Left renal cortex interstitium (tissue), 4 donors: Measurements from ENCODE around the gene PCK2. TPM values are rescaled to one million over a fixed set of nuclear protein-coding genes. Genes with fewer than 3 reads are reported as not detected.
"Not testable (repeated sequence)": the region's sequence is repeated elsewhere in the genome, so short reads cannot be mapped to it uniquely, and the experiment has no call there.

ENCODE experiments used
- DNase-seq, 4 donors: peaks; one replicate each; pipeline ENCODE4 v3.0.0-alpha.2; 2013; ENCODE audit warnings: low read depth in 4 of 4, low spot score in 2 of 4, missing footprints in 1 of 4
- polyA plus RNA-seq, 4 donors: library from polyadenylated mRNA; unstranded; fragments of 120-200 nt; gene quantifications; one replicate each; pipeline ENCODE4 v1.2.1, GENCODE V29; 2013; ENCODE audit not compliant: insufficient read length in 4 of 4

PCK2 gene
- polyA plus RNA-seq, result 10 to 100 TPM; 28.6 to 35.6 (median 30.8) TPM

GRCh38 chr14:24093901-24094840 is at the start of gene PCK2:
TSS of gene PCK2 (plus strand) at chr14:24094311. CDS start at chr14:24094406, 95 bp downstream.
- no peak for DNase-seq

GRCh38 chr14:24049002-24049401 is 45.1 kb upstream of the PCK2 start:
- not testable (repeated sequence) for DNase-seq

- DNase-seq, result not testable (repeated sequence)
Observed at GRCh38 chr14:24050753-24051152, 43.4 kb upstream of the PCK2 start.

- no peak for DNase-seq
Observed at GRCh38 chr14:24051176-24051788, 42.8 kb upstream of the PCK2 start.

- peak in 1 of 4 donors; percentile 65 for DNase-seq
Observed at GRCh38 chr14:24051789-24052655, 42.1 kb upstream of the PCK2 start, which contains the start of gene CARMIL3. TSS of gene CARMIL3 (plus strand) at chr14:24052009. CDS start at chr14:24052154, 145 bp downstream.

- no peak for DNase-seq
Observed at GRCh38 chr14:24052656-24053547, 41.2 kb upstream of the PCK2 start.

- no peak for DNase-seq
Observed at GRCh38 chr14:24053548-24054323, 40.4 kb upstream of the PCK2 start.

- no peak for DNase-seq
Observed at GRCh38 chr14:24054324-24054641, 39.8 kb upstream of the PCK2 start.

- no peak for DNase-seq
Observed at GRCh38 chr14:24054646-24055045, 39.5 kb upstream of the PCK2 start.

GRCh38 chr14:24055971-24056799 is 37.9 kb upstream of the PCK2 start:
- DNase-seq, result no peak

- no peak for DNase-seq
Observed at GRCh38 chr14:24056800-24057184, 37.3 kb upstream of the PCK2 start.

- no peak for DNase-seq
Observed at GRCh38 chr14:24057271-24057670, 36.8 kb upstream of the PCK2 start.

GRCh38 chr14:24057867-24058259 is 36.2 kb upstream of the PCK2 start:
- no peak for DNase-seq

GRCh38 chr14:24058260-24058950 is 35.7 kb upstream of the PCK2 start:
- DNase-seq, result peak in 2 of 4 donors; percentile 72 to 83

- DNase-seq, result no peak
Observed at GRCh38 chr14:24058951-24059475, 35.1 kb upstream of the PCK2 start.

GRCh38 chr14:24059841-24060388 is 34.2 kb upstream of the PCK2 start:
- no peak for DNase-seq

GRCh38 chr14:24060443-24060842 is 33.7 kb upstream of the PCK2 start:
- DNase-seq, result no peak
